ENCODE data around the gene EBPL. TPM values are rescaled to one million over a fixed set of nuclear protein-coding genes. Genes with fewer than 3 reads are reported as not detected.

The EBPL gene
- total RNA-seq, 4 donors from 2014 or later = 6.0 to 56.2 (median 16.4) TPM

GRCh38 chr13:49664606-49665005 is 26.7 kb downstream of the EBPL start:
- H3K27ac ChIP-seq = no peak overlapping the region
- in situ Hi-C loops (cut with MboI; ENCODE audit: low pct_ligation_motif_present in 1 of 4, low pct_unique_long_range_greater_than_20kb in 1 of 4, low sequenced_read_pairs in 3 of 4) = loop anchor here in 1 of 4 donors (25.0 kb wide), 1 partner anchor 173 kb away; no protein-coding TSS in a partner anchor
- DNase-seq = no peak
- 87 to 94% methylated on average over 4 of the region's 4 CpGs for WGBS, 2 donors (ENCODE audit: low coverage in 1 of 2)
- intact Hi-C loops (cut with DNase I; ENCODE audit: low total_unique reads) = loop anchor here (5.0 kb wide), 1 partner anchor 183 kb away; no protein-coding TSS in a partner anchor
- no peaks in the 10 kb centered on the region for H3K27me3 ChIP-seq
- no peaks in the 10 kb centered on the region for H3K9me3 ChIP-seq
- no peaks in the 10 kb centered on the region for H3K4me1 ChIP-seq
- peaks cover 0 to 9% (median 0%) of the 10 kb centered on the region in 4 donors for H3K36me3 ChIP-seq
- TF ChIP-seq POLR2AphosphoS5 (IDR thresholded peaks at IDR 0.05) = no peak
- TF ChIP-seq POLR2A (IDR thresholded peaks at IDR 0.05) = no peak
- TF ChIP-seq EP300 (IDR thresholded peaks at IDR 0.05; ENCODE audit: low read depth) = no peak
- TF ChIP-seq CTCF (IDR thresholded peaks at IDR 0.05) = no peak
- no peak overlapping the region for H3K4me3 ChIP-seq

DNA sequence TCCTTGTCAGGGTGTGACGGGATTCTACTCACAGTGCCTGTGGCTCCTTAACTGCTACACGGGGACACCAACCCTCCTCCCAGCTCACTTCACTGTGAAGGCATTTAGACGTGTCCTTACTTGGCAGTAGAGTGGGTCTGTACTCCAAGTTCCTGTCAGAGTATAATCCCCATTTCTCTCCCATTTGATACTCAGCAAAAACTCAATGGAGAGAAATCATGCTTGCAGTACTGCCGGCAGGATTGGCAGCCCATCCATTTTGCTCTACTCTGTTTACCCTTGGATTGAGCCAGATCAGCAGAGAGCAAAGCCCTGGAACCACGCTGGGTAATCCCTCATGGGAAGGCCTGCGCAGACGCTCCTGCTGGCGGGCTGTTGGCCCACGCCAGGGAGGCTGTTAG is 34.0 kb downstream of the EBPL start:
- no peak for DNase-seq
- H3K4me1 ChIP-seq = peaks cover 0 to 8% (median 0%) of the 10 kb centered on the region in 4 donors
- H3K4me3 ChIP-seq = no peak overlapping the region
- peaks cover 0 to 2% (median 0%) of the 10 kb centered on the region in 4 donors for H3K36me3 ChIP-seq
- 74 to 80% methylated on average over 1 to 9 of the region's 9 CpGs for WGBS, 2 donors (ENCODE audit: low coverage in 1 of 2)
- in situ Hi-C loops (cut with MboI; ENCODE audit: low pct_ligation_motif_present in 1 of 4, low pct_unique_long_range_greater_than_20kb in 1 of 4, low sequenced_read_pairs in 3 of 4) = loop anchor here in 2 of 4 donors (10.0 to 25.0 kb wide), 2 partner anchors 180 to 188 kb away; no protein-coding TSS in a partner anchor
- intact Hi-C loops (cut with DNase I; ENCODE audit: low total_unique reads) = no loop called here
- H3K27me3 ChIP-seq = no peaks in the 10 kb centered on the region
- no peak for TF ChIP-seq POLR2AphosphoS5 (IDR thresholded peaks at IDR 0.05)
- TF ChIP-seq EP300 (IDR thresholded peaks at IDR 0.05; ENCODE audit: low read depth) = no peak
- no peak for TF ChIP-seq POLR2A (IDR thresholded peaks at IDR 0.05)
- TF ChIP-seq CTCF (IDR thresholded peaks at IDR 0.05) = no peak
- H3K27ac ChIP-seq = no peak overlapping the region
- no peaks in the 10 kb centered on the region for H3K9me3 ChIP-seq

- H3K9me3 ChIP-seq = no peaks in the 10 kb centered on the region
- in situ Hi-C loops (cut with MboI; ENCODE audit: low pct_ligation_motif_present in 1 of 4, low pct_unique_long_range_greater_than_20kb in 1 of 4, low sequenced_read_pairs in 3 of 4) = loop anchor here in 2 of 4 donors (10.0 to 25.0 kb wide), 2 partner anchors 181 to 189 kb away; no protein-coding TSS in a partner anchor
- TF ChIP-seq POLR2AphosphoS5 (IDR thresholded peaks at IDR 0.05) (no peak), EP300 (IDR thresholded peaks at IDR 0.05; ENCODE audit: low read depth) (no peak), CTCF (IDR thresholded peaks at IDR 0.05) (no peak), POLR2A (IDR thresholded peaks at IDR 0.05) (no peak)
- no peak for DNase-seq
- no peak overlapping the region for H3K27ac ChIP-seq
- intact Hi-C loops (cut with DNase I; ENCODE audit: low total_unique reads) = no loop called here
- peaks cover 0 to 9% (median 0%) of the 10 kb centered on the region in 4 donors for H3K4me1 ChIP-seq
- no peak overlapping the region for H3K4me3 ChIP-seq
- H3K27me3 ChIP-seq = no peaks in the 10 kb centered on the region
- WGBS, 2 donors (ENCODE audit: low coverage in 1 of 2) = 93% methylated on average over 3 of the region's 3 CpGs
- H3K36me3 ChIP-seq = no peaks in the 10 kb centered on the region
These were observed 35.4 kb downstream of the EBPL start for GRCh38 chr13:49655906-49656305.

GRCh38 chr13:49654011-49654410 is 37.3 kb downstream of the EBPL start:
- no peak overlapping the region for H3K4me3 ChIP-seq
- H3K4me1 ChIP-seq = peaks cover 0 to 9% (median 0%) of the 10 kb centered on the region in 4 donors
- intact Hi-C loops (cut with DNase I; ENCODE audit: low total_unique reads) (no loop called here), in situ Hi-C loops (cut with MboI; ENCODE audit: low pct_ligation_motif_present in 1 of 4, low pct_unique_long_range_greater_than_20kb in 1 of 4, low sequenced_read_pairs in 3 of 4) (loop anchor here in 3 of 4 donors (5.0 to 25.0 kb wide), 3 partner anchors 183 to 193 kb away; no protein-coding TSS in a partner anchor)
- 85 to 90% methylated on average over 3 of the region's 3 CpGs for WGBS, 2 donors (ENCODE audit: low coverage in 1 of 2)
- H3K27me3 ChIP-seq = no peaks in the 10 kb centered on the region
- no peak for DNase-seq
- H3K36me3 ChIP-seq = no peaks in the 10 kb centered on the region
- TF ChIP-seq EP300 (IDR thresholded peaks at IDR 0.05; ENCODE audit: low read depth) = no peak
- H3K27ac ChIP-seq = no peak overlapping the region
- H3K9me3 ChIP-seq = no peaks in the 10 kb centered on the region

DNA sequence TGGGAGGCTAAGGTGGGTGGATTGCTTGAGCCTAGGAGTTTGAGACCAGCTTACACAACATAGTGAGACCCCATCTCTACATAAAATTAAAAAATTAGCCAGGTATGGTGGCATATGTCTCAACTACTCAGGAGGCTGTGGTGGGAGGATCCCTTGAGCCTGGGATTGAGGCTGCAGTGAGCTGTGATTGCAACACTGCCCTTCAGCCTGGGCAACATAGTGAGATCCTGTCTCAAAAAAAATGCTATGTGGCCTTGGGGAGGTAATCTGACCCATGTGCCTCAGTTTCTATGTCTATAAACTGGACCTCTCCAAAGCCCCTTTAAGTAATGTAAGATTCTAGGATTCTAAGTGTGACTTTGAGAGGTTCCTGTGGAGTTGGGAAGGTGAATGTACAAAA is 37.8 kb downstream of the EBPL start:
- TF ChIP-seq POLR2AphosphoS5 (IDR thresholded peaks at IDR 0.05) (no peak), POLR2A (IDR thresholded peaks at IDR 0.05) (no peak), EP300 (IDR thresholded peaks at IDR 0.05; ENCODE audit: low read depth) (no peak), CTCF (IDR thresholded peaks at IDR 0.05) (no peak)
- no peak for DNase-seq
- H3K4me1 ChIP-seq = peaks cover 0 to 9% (median 0%) of the 10 kb centered on the region in 4 donors
- H3K9me3 ChIP-seq = no peaks in the 10 kb centered on the region
- no peak overlapping the region for H3K4me3 ChIP-seq
- in situ Hi-C loops (cut with MboI; ENCODE audit: low pct_ligation_motif_present in 1 of 4, low pct_unique_long_range_greater_than_20kb in 1 of 4, low sequenced_read_pairs in 3 of 4) (loop anchor here in 3 of 4 donors (5.0 to 25.0 kb wide), 3 partner anchors 184 to 194 kb away; no protein-coding TSS in a partner anchor), intact Hi-C loops (cut with DNase I; ENCODE audit: low total_unique reads) (no loop called here)
- H3K36me3 ChIP-seq = no peaks in the 10 kb centered on the region
- no peaks in the 10 kb centered on the region for H3K27me3 ChIP-seq
- no peak overlapping the region for H3K27ac ChIP-seq
